HG03139 (cell line): ENCODE results near the gene LRIT2.
"Not testable (repeated sequence)": the region's sequence is repeated elsewhere in the genome, so short reads cannot be mapped to it uniquely, and the experiment has no call there.

Experiments used
- ATAC-seq: cut with Tn5 transposase; IDR thresholded peaks from one replicate; pipeline ENCODE4 v1.9.1; 2021; ENCODE audit not compliant: unreplicated experiment

Gene LRIT2

GRCh38 chr10:84185526-84186175 is 39.7 kb downstream of the LRIT2 start:
- no peak for ATAC-seq

- ATAC-seq = no peak
These were observed 40.8 kb downstream of the LRIT2 start for GRCh38 chr10:84184517-84184916.

- ATAC-seq = no peak
These were observed 43.7 kb downstream of the LRIT2 start for GRCh38 chr10:84181631-84182030.

GRCh38 chr10:84180386-84180785 is 45.0 kb downstream of the LRIT2 start:
- ATAC-seq = not testable (repeated sequence)

- peak; percentile 84 for ATAC-seq
These were observed 46.2 kb downstream of the LRIT2 start for GRCh38 chr10:84179059-84179710.

- ATAC-seq = no peak
These were observed 47.2 kb downstream of the LRIT2 start for GRCh38 chr10:84178160-84178609.

GRCh38 chr10:84177541-84178141 is 47.7 kb downstream of the LRIT2 start:
- ATAC-seq = peak; percentile 49

GRCh38 chr10:84176836-84177474 is 48.4 kb downstream of the LRIT2 start:
- no peak for ATAC-seq

- ATAC-seq = no peak
These were observed 49.0 kb downstream of the LRIT2 start for GRCh38 chr10:84176351-84176750.

- no peak for ATAC-seq
These were observed 49.9 kb downstream of the LRIT2 start for GRCh38 chr10:84175436-84175835.

- ATAC-seq = no peak
These were observed 51.8 kb downstream of the LRIT2 start, which contains the start of gene GPR15LG for GRCh38 chr10:84173501-84173929. Gene GPR15LG, plus strand, starts transcription at chr10:84173801. Its CDS starts 51 bp downstream, at chr10:84173852.

GRCh38 chr10:84172467-84173356 is 52.6 kb downstream of the LRIT2 start:
- ATAC-seq = peak; percentile 52

- peak; percentile 27 for ATAC-seq
These were observed 53.5 kb downstream of the LRIT2 start for GRCh38 chr10:84171700-84172466.

GRCh38 chr10:84171237-84171636 is 54.1 kb downstream of the LRIT2 start:
- ATAC-seq = not testable (repeated sequence)
